GM12872 (cell line): ENCODE results near the gene KIAA1328.

ENCODE experiments used
- TF ChIP-seq, protein P1 (sequence below): IDR thresholded peaks from 3 replicates; pipeline ENCODE4 v1.5.1; 2011; ENCODE audit warnings: low read depth, mild to moderate bottlenecking, low read length, moderate library complexity; ENCODE audit not compliant: insufficient read depth

Gene KIAA1328

GRCh38 chr18:36828157-36828629 lies 734 bp upstream of the KIAA1328 start:
- TF ChIP-seq, protein P1, sequence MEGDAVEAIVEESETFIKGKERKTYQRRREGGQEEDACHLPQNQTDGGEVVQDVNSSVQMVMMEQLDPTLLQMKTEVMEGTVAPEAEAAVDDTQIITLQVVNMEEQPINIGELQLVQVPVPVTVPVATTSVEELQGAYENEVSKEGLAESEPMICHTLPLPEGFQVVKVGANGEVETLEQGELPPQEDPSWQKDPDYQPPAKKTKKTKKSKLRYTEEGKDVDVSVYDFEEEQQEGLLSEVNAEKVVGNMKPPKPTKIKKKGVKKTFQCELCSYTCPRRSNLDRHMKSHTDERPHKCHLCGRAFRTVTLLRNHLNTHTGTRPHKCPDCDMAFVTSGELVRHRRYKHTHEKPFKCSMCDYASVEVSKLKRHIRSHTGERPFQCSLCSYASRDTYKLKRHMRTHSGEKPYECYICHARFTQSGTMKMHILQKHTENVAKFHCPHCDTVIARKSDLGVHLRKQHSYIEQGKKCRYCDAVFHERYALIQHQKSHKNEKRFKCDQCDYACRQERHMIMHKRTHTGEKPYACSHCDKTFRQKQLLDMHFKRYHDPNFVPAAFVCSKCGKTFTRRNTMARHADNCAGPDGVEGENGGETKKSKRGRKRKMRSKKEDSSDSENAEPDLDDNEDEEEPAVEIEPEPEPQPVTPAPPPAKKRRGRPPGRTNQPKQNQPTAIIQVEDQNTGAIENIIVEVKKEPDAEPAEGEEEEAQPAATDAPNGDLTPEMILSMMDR = no peak

- TF ChIP-seq, protein P1 = no peak
These were observed 633 bp downstream of the KIAA1328 start for GRCh38 chr18:36829362-36830157.

- TF ChIP-seq, protein P1 = no peak
These were observed 1.2 kb downstream of the KIAA1328 start for GRCh38 chr18:36830158-36830495.

DNA sequence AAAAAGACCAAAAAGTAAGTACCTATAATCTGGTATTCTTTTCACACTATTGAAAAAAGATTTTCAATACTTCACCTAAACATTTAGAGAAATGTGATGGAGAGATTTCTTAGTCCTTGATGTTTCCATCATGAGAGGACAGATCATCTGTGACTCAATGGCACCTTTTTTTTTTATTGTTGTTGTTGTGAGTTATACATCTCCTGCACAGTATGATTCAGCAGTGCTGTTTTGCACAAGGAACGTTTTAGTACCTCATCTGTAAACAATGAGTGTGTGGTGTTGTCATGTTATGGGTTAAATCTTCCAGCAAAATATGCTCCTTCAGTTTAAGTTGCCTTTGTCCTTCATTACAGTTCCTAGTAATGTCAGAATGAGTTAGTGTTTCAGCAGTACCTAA lies 2.2 kb downstream of the KIAA1328 start:
- TF ChIP-seq, protein P1 = no peak

GRCh38 chr18:36833120-36833519 lies 4.2 kb downstream of the KIAA1328 start:
- TF ChIP-seq, protein P1 = no peak

- TF ChIP-seq, protein P1 = no peak
These were observed 7.0 kb downstream of the KIAA1328 start for GRCh38 chr18:36835927-36836326.

DNA sequence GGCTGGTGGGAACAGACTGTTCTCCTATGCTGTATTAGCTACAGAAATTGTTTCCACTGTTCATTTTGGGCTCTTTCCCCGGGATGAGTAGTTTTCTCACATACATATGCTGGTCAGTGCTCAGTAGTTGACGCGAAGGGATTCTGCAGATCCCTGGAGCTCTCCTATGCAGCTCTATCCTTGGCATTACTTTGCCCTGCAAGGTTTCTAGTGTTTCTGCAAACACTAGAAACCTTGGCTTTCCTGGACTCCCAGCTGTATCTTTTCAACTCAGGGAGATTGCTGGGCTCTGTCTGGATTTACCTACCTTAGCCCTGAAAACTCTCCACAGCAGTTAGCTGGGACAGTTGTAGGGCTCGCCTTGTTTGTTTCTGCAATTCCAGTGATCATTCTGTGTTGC lies 10.9 kb downstream of the KIAA1328 start:
- TF ChIP-seq, protein P1 = no peak
